ENCODE data around the gene OLFM2.

OLFM2 gene

GRCh38 chr19:9868983-9869617 lies 67.2 kb downstream of the OLFM2 start:
- Histone ChIP-seq H3K27ac (ENCODE audit: poor library complexity, severe bottlenecking) (no peak overlapping the region), H3K4me1 (ENCODE audit: insufficient read depth, poor library complexity, severe bottlenecking) (no peaks in the 10 kb centered on the region), H3K27me3 (ENCODE audit: insufficient read depth, poor library complexity, severe bottlenecking) (no peaks in the 10 kb centered on the region), H3K9me3 (ENCODE audit: severe bottlenecking) (no peaks in the 10 kb centered on the region), H3K36me3 (ENCODE audit: low read depth) (no peaks in the 10 kb centered on the region), H3K4me3 (ENCODE audit: severe bottlenecking) (no peak overlapping the region)
- DNase-seq (ENCODE audit: low spot score) (no peak), ATAC-seq (ENCODE audit: low read depth) (no peak)
- no peak for TF ChIP-seq CTCF (IDR thresholded peaks at IDR 0.05; ENCODE audit: poor library complexity, severe bottlenecking)

GRCh38 chr19:9865732-9866501 lies 70.4 kb downstream of the OLFM2 start:
- Histone ChIP-seq H3K27me3 (ENCODE audit: insufficient read depth, poor library complexity, severe bottlenecking) (no peaks in the 10 kb centered on the region), H3K27ac (ENCODE audit: poor library complexity, severe bottlenecking) (no peak overlapping the region), H3K4me3 (ENCODE audit: severe bottlenecking) (no peak overlapping the region), H3K4me1 (ENCODE audit: insufficient read depth, poor library complexity, severe bottlenecking) (no peaks in the 10 kb centered on the region), H3K36me3 (ENCODE audit: low read depth) (no peaks in the 10 kb centered on the region), H3K9me3 (ENCODE audit: severe bottlenecking) (no peaks in the 10 kb centered on the region)
- ATAC-seq (ENCODE audit: low read depth) (no peak), DNase-seq (ENCODE audit: low spot score) (no peak)
- TF ChIP-seq CTCF (IDR thresholded peaks at IDR 0.05; ENCODE audit: poor library complexity, severe bottlenecking), result no peak

GRCh38 chr19:9863759-9864158 lies 72.6 kb downstream of the OLFM2 start:
- Histone ChIP-seq H3K4me1 (ENCODE audit: insufficient read depth, poor library complexity, severe bottlenecking) (no peaks in the 10 kb centered on the region), H3K9me3 (ENCODE audit: severe bottlenecking) (no peaks in the 10 kb centered on the region), H3K27me3 (ENCODE audit: insufficient read depth, poor library complexity, severe bottlenecking) (no peaks in the 10 kb centered on the region), H3K4me3 (ENCODE audit: severe bottlenecking) (no peak overlapping the region), H3K36me3 (ENCODE audit: low read depth) (no peaks in the 10 kb centered on the region), H3K27ac (ENCODE audit: poor library complexity, severe bottlenecking) (no peak overlapping the region)
- no peak for TF ChIP-seq CTCF (IDR thresholded peaks at IDR 0.05; ENCODE audit: poor library complexity, severe bottlenecking)
- no peak for ATAC-seq (ENCODE audit: low read depth)
- no peak for DNase-seq (ENCODE audit: low spot score)

GRCh38 chr19:9862938-9863337 lies 73.4 kb downstream of the OLFM2 start:
- Histone ChIP-seq H3K36me3 (ENCODE audit: low read depth) (no peaks in the 10 kb centered on the region), H3K4me1 (ENCODE audit: insufficient read depth, poor library complexity, severe bottlenecking) (no peaks in the 10 kb centered on the region), H3K9me3 (ENCODE audit: severe bottlenecking) (no peaks in the 10 kb centered on the region), H3K27ac (ENCODE audit: poor library complexity, severe bottlenecking) (no peak overlapping the region), H3K27me3 (ENCODE audit: insufficient read depth, poor library complexity, severe bottlenecking) (no peaks in the 10 kb centered on the region), H3K4me3 (ENCODE audit: severe bottlenecking) (no peak overlapping the region)
- ATAC-seq (ENCODE audit: low read depth) (no peak), DNase-seq (ENCODE audit: low spot score) (no peak)
- TF ChIP-seq CTCF (IDR thresholded peaks at IDR 0.05; ENCODE audit: poor library complexity, severe bottlenecking), result no peak

GRCh38 chr19:9861503-9861902 lies 74.8 kb downstream of the OLFM2 start:
- Histone ChIP-seq H3K36me3 (ENCODE audit: low read depth) (no peaks in the 10 kb centered on the region), H3K27me3 (ENCODE audit: insufficient read depth, poor library complexity, severe bottlenecking) (no peaks in the 10 kb centered on the region), H3K27ac (ENCODE audit: poor library complexity, severe bottlenecking) (no peak overlapping the region), H3K4me3 (ENCODE audit: severe bottlenecking) (no peak overlapping the region), H3K9me3 (ENCODE audit: severe bottlenecking) (no peaks in the 10 kb centered on the region), H3K4me1 (ENCODE audit: insufficient read depth, poor library complexity, severe bottlenecking) (no peaks in the 10 kb centered on the region)
- ATAC-seq (ENCODE audit: low read depth) (no peak), DNase-seq (ENCODE audit: low spot score) (no peak)
- no peak for TF ChIP-seq CTCF (IDR thresholded peaks at IDR 0.05; ENCODE audit: poor library complexity, severe bottlenecking)
